Progenitor cell of endocrine pancreas (in vitro differentiated cells): ENCODE data around the gene NUDT3. TPM values are rescaled to one million over a fixed set of nuclear protein-coding genes. Genes with fewer than 3 reads are reported as not detected.
A peak's percentile ranks its signal among the peaks of the same experiment; 100 is the strongest.
"Not testable (repeated sequence)": the region's sequence is repeated elsewhere in the genome, so short reads cannot be mapped to it uniquely, and the experiment has no call there.

Experiments
- DNase-seq: peaks from one replicate; pipeline ENCODE4 v3.0.0; 2021; ENCODE audit warnings: low spot score; ENCODE audit not compliant: unreplicated experiment
- H3K27ac Mint-ChIP-seq: 2 replicates; pipeline ENCODE4 v1.8.0; 2021; ENCODE audit warnings: mild to moderate bottlenecking, moderate library complexity, mixed read lengths
- H3K27me3 Mint-ChIP-seq: 2 replicates; pipeline ENCODE4 v1.8.0; 2021; ENCODE audit warnings: mixed read lengths
- H3K36me3 Mint-ChIP-seq: 2 replicates; pipeline ENCODE4 v1.8.0; 2022; ENCODE audit warnings: mixed read lengths; ENCODE audit not compliant: insufficient read depth
- H3K4me1 Mint-ChIP-seq: 2 replicates; pipeline ENCODE4 v1.8.0; 2021; ENCODE audit warnings: low read depth, mixed read lengths
- H3K4me3 Mint-ChIP-seq: 2 replicates; pipeline ENCODE4 v1.8.0; 2021; ENCODE audit warnings: low read depth, mild to moderate bottlenecking, moderate library complexity, mixed read lengths
- H3K9me3 Mint-ChIP-seq: 2 replicates; pipeline ENCODE4 v1.8.0; 2021; ENCODE audit warnings: low read depth, mixed read lengths
- CTCF ChIP-seq: fragments of 200-600 bp; sonication (generic); IDR thresholded peaks from one replicate; pipeline ENCODE4 v1.5.0; 2021; ENCODE audit warnings: antibody characterized with exemption, mild to moderate bottlenecking; ENCODE audit not compliant: unreplicated experiment
- total RNA-seq: library from RNA; stranded (reverse); gene quantifications from 2 replicates; pipeline ENCODE4 v1.2.1, GENCODE V29; 2021

NUDT3 gene
- total RNA-seq, 1 donor from 2014 or later, result 20.6 TPM

DNA sequence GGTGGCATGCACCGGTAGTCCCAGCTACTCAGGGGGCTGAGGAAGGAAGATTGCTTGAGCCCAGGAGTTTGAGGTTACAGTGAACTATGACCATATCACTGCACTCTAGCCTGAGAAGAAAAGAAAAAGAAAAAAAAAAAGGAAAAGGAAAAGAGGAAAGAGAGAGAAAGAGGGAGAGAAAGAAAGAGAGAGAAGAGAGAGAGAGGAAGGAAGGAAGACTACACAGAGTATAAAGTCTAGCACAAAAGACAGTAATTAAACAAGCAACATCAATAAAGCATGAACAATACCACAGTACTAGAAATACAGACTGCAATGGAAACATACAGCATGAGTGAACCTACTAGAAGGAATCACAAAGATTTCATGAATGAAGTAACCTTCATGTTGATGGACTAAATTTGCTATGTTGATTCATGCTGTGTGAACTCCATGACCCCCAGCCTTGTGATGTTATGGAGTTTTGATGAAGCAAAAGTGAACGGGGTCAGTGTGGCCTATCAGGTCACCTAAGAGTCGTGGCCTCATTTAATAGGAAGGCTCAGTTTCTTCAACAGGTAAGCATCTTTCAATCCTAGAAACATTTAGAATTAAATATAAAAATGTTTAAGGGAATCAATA, 57.6 kb downstream of the NUDT3 start:
- H3K27me3 Mint-ChIP-seq, result no peaks in the 10 kb centered on the region
- no peaks in the 10 kb centered on the region for H3K9me3 Mint-ChIP-seq
- no peak for TF ChIP-seq CTCF
- no peak overlapping the region for H3K27ac Mint-ChIP-seq
- no peak overlapping the region for H3K4me3 Mint-ChIP-seq
- DNase-seq, result no peak
- H3K36me3 Mint-ChIP-seq, result peaks cover 2% of the 10 kb centered on the region
- peaks cover 20% of the 10 kb centered on the region for H3K4me1 Mint-ChIP-seq

DNA sequence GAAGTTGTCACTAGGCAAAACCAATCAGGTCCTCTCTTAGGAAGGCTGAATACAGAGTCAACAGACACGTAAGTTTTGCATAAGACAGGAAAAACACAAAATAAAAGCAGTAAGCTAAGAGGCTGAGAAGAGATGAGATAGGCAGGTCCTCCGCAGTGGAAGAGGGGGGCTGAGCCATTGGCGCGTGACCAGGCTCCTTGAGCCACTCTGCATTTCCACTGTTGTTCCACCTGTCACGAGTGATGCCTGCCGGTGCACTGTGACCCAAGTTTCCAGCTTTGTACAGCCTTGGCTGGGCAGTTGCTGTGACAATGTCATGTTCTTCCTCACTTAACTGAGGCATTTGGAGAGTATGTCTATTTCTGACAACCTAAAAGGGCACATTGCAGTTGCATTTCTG, 58.6 kb downstream of the NUDT3 start:
- Mint-ChIP-seq H3K9me3 (no peaks in the 10 kb centered on the region), H3K27ac (no peak overlapping the region)

DNA sequence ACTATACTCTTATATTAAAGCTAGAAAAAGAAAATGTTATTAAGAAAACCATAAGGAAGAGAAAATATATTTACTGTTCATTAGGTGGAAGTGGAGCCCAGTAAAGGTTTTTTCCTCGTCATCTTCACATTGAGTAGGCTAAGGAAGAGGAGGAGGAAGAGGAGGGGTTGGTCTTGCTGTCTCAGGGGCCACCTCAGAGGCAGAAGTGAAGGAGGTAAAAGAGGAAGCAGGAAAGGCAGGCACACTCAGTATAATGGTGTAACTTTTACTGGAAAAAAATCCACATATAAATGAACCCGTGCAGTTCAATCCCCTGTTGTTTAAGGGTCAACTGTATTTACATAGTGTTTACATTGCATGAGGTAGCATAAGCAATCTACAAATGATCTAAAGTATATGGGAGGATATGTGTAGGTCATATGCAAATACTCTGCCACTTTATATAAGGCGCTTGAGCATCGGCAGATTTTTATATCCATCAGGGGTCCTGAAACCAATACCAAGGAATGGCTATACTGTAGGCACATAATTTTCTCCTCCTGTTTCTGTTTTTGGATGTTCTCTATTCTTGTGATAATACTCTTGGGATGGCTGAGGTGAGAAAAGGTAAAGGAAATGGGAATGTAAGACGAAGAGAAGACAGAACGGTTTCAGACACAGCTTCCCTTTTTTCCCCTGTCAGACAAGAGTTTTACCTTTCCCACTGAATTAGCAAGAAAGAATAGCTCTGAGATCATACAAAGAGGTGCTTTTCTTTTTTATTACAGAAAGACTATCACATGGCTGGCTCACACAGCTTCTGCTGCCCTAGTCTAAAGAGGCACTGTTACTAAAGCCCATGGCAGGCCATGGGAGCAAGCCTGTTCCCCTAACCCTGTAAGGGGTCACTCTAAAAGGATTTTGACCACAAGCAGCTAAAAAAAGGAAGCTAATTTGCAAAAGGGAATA, 59.9 kb downstream of the NUDT3 start:
- Mint-ChIP-seq H3K27me3 (no peaks in the 10 kb centered on the region), H3K4me3 (no peak overlapping the region), H3K36me3 (peaks cover 2% of the 10 kb centered on the region), H3K4me1 (peaks cover 11% of the 10 kb centered on the region), H3K27ac (peak overlapping the region; percentile 8), H3K9me3 (no peaks in the 10 kb centered on the region)
- DNase-seq, result no peak
- no peak for TF ChIP-seq CTCF

More for the DNA sequence above, 58.6 kb downstream of the NUDT3 start:
- no peak for TF ChIP-seq CTCF
- no peak overlapping the region for H3K4me3 Mint-ChIP-seq
- H3K36me3 Mint-ChIP-seq, result peaks cover 2% of the 10 kb centered on the region
- no peak for DNase-seq
- H3K27me3 Mint-ChIP-seq, result no peaks in the 10 kb centered on the region
- peaks cover 20% of the 10 kb centered on the region for H3K4me1 Mint-ChIP-seq

DNA sequence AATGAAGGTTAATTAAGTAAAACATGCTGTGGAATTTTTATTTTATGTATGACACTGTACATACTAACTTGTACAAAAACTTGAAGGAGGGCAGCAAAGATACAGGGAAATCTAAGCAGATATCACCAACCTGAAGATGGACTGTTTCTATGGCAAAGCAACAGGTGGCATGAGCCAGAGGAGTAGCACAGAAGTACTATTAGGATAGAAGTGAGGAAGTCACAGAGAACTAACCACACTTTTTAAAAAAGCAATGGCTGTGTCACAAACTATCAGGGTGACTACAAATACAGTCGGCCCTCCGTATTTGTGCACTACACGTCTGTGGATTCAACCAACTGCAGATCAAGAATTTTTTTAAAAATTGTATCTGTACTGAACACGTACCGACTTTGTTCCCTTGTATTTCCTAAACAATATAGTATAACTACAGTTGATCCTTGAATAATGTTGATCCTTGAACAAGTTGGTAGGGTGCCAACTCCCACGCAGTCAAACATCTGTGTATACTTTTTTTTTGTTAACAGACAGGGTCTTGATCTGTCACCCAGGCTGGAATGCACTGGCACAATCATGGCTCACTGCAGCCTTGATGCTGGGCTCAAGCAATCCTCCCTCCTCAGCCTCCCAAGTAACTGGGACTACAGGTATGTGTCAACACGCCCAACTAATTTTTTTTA, 61.0 kb downstream of the NUDT3 start:
- H3K9me3 Mint-ChIP-seq, result no peaks in the 10 kb centered on the region
- H3K4me3 Mint-ChIP-seq, result no peak overlapping the region
- no peak overlapping the region for H3K27ac Mint-ChIP-seq
- DNase-seq, result no peak
- no peak for TF ChIP-seq CTCF
- H3K4me1 Mint-ChIP-seq, result peaks cover 5% of the 10 kb centered on the region
- peaks cover 7% of the 10 kb centered on the region for H3K36me3 Mint-ChIP-seq
- no peaks in the 10 kb centered on the region for H3K27me3 Mint-ChIP-seq

- DNase-seq, H3K9me3 Mint-ChIP-seq, H3K36me3 Mint-ChIP-seq, H3K4me1 Mint-ChIP-seq, H3K4me3 Mint-ChIP-seq, H3K27me3 Mint-ChIP-seq, H3K27ac Mint-ChIP-seq: not testable (repeated sequence)
Observed at GRCh38 chr6:34329814-34330213, 62.7 kb downstream of the NUDT3 start.
